ENCODE results near the gene SHKBP1.

Gene SHKBP1

GRCh38 chr19:40571831-40572495 is 4.7 kb upstream of the SHKBP1 start:
- Histone ChIP-seq H3K27me3 (ENCODE audit: control insufficient read depth, low read length) (peaks cover 28% of the 10 kb centered on the region), H3K9me2 (replicated peaks; ENCODE audit: control insufficient read depth, low read length) (no peaks in the 10 kb centered on the region), H3K27ac (ENCODE audit: low read depth, low read length) (no peak overlapping the region), H3K4me1 (ENCODE audit: control insufficient read depth, low read length) (peaks cover 19% of the 10 kb centered on the region), H3F3A (ENCODE audit: control insufficient read depth, insufficient read depth) (no peaks in the 10 kb centered on the region), H3K4me3 (ENCODE audit: low read length) (no peak overlapping the region), H3K79me2 (ENCODE audit: control insufficient read depth, low read length) (peaks cover 1% of the 10 kb centered on the region), H3K4me2 (ENCODE audit: low read length) (no peak overlapping the region), H3K36me3 (ENCODE audit: control insufficient read depth, low read length) (no peaks in the 10 kb centered on the region), H3K9me3 (ENCODE audit: control insufficient read depth, insufficient read depth, low read length) (no peaks in the 10 kb centered on the region), H4K20me1 (ENCODE audit: control insufficient read depth, insufficient read depth, low read depth, low read length) (no peaks in the 10 kb centered on the region)
- no peak for TF ChIP-seq EZH2phosphoT487 (IDR thresholded peaks at IDR 0.05; ENCODE audit: borderline replicate concordance, low read length)
- no peak for TF ChIP-seq CTCF (IDR thresholded peaks at IDR 0.05; ENCODE audit: low read depth, low read length, poor library complexity, severe bottlenecking)

- Histone ChIP-seq H4K20me1 (ENCODE audit: control insufficient read depth, insufficient read depth, low read depth, low read length) (no peaks in the 10 kb centered on the region), H3K79me2 (ENCODE audit: control insufficient read depth, low read length) (peaks cover 9% of the 10 kb centered on the region), H3K4me3 (ENCODE audit: low read length) (no peak overlapping the region), H3K36me3 (ENCODE audit: control insufficient read depth, low read length) (peaks cover 18% of the 10 kb centered on the region), H3F3A (ENCODE audit: control insufficient read depth, insufficient read depth) (no peaks in the 10 kb centered on the region), H3K9me3 (ENCODE audit: control insufficient read depth, insufficient read depth, low read length) (no peaks in the 10 kb centered on the region), H3K4me1 (ENCODE audit: control insufficient read depth, low read length) (peaks cover 31% of the 10 kb centered on the region), H3K27me3 (ENCODE audit: control insufficient read depth, low read length) (no peaks in the 10 kb centered on the region), H3K27ac (ENCODE audit: low read depth, low read length) (no peak overlapping the region), H3K4me2 (ENCODE audit: low read length) (no peak overlapping the region), H3K9me2 (replicated peaks; ENCODE audit: control insufficient read depth, low read length) (no peaks in the 10 kb centered on the region)
- TF ChIP-seq EZH2phosphoT487 (IDR thresholded peaks at IDR 0.05; ENCODE audit: borderline replicate concordance, low read length) (no peak), CTCF (IDR thresholded peaks at IDR 0.05; ENCODE audit: low read depth, low read length, poor library complexity, severe bottlenecking) (no peak)
These were observed 1.3 kb upstream of the SHKBP1 start for GRCh38 chr19:40575326-40575725.

- no peaks in the 10 kb centered on the region for H3K9me3 ChIP-seq (ENCODE audit: control insufficient read depth, insufficient read depth, low read length)
- H3K4me3 ChIP-seq (ENCODE audit: low read length), result peak overlapping the region; percentile 99
- H3K9me2 ChIP-seq (replicated peaks; ENCODE audit: control insufficient read depth, low read length), result no peaks in the 10 kb centered on the region
- H3K27ac ChIP-seq (ENCODE audit: low read depth, low read length), result no peak overlapping the region
- no peaks in the 10 kb centered on the region for H3F3A ChIP-seq (ENCODE audit: control insufficient read depth, insufficient read depth)
- TF ChIP-seq CTCF (IDR thresholded peaks at IDR 0.05; ENCODE audit: low read depth, low read length, poor library complexity, severe bottlenecking) (no peak), EZH2phosphoT487 (IDR thresholded peaks at IDR 0.05; ENCODE audit: borderline replicate concordance, low read length) (no peak)
- H3K4me1 ChIP-seq (ENCODE audit: control insufficient read depth, low read length), result peaks cover 27% of the 10 kb centered on the region
- H4K20me1 ChIP-seq (ENCODE audit: control insufficient read depth, insufficient read depth, low read depth, low read length), result no peaks in the 10 kb centered on the region
- peaks cover 23% of the 10 kb centered on the region for H3K36me3 ChIP-seq (ENCODE audit: control insufficient read depth, low read length)
- peaks cover 9% of the 10 kb centered on the region for H3K79me2 ChIP-seq (ENCODE audit: control insufficient read depth, low read length)
- H3K4me2 ChIP-seq (ENCODE audit: low read length), result peak overlapping the region; percentile 96
- no peaks in the 10 kb centered on the region for H3K27me3 ChIP-seq (ENCODE audit: control insufficient read depth, low read length)
These were observed 505 bp upstream of the SHKBP1 start for GRCh38 chr19:40576151-40576584.

Measured in DOHH2 (cell line).